Right lobe of liver (tissue), 6 donors: ENCODE data around the gene OR6B3. TPM values are rescaled to one million over a fixed set of nuclear protein-coding genes. Genes with fewer than 3 reads are reported as not detected.
A peak's percentile ranks its signal among the peaks of the same experiment; 100 is the strongest.

Experiments
- ATAC-seq, 4 donors: fragments of 200-7000 bp; cut with Tn5 transposase; one replicate each; pipeline ENCODE4 v1.9.1; 2020; ENCODE audit warnings: mild to moderate bottlenecking in 4 of 4, moderate library complexity in 4 of 4
- DNase-seq, 3 donors: peaks; one replicate each; pipeline ENCODE4 v3.0.0-alpha.2; 2020
- H3K27ac ChIP-seq, 3 donors: fragments of 200-600 bp; one replicate each; pipeline ENCODE4 v1.8.0; 2022
- H3K27me3 ChIP-seq, 2 donors: fragments of 200-600 bp; one replicate each; pipeline ENCODE4 v1.8.0; 2022
- H3K36me3 ChIP-seq, 4 donors: fragments of 200-600 bp; sonication (generic) in 1 of 4; one replicate each; pipeline versions ENCODE4 v1.5.1 to v1.8.0; 2017 to 2022; ENCODE audit warnings: control low read depth in 1 of 4
- H3K4me1 ChIP-seq, 4 donors: fragments of 200-600 bp; sonication (generic) in 1 of 4; one replicate each; pipeline versions ENCODE4 v1.5.1 to v1.8.0; 2017 to 2022; ENCODE audit warnings: control low read depth in 1 of 4
- H3K4me3 ChIP-seq, 3 donors: fragments of 200-600 bp; one replicate each; pipeline ENCODE4 v1.8.0; 2022
- H3K9me3 ChIP-seq, 4 donors: fragments of 200-600 bp; sonication (generic) in 1 of 4; one replicate each; pipeline versions ENCODE4 v1.5.1 to v1.8.0; 2017 to 2022; ENCODE audit warnings: control low read depth in 1 of 4
- CTCF ChIP-seq, 4 donors: fragments of 200-600 bp in 3 of 4; fragments of 450-650 bp in 1 of 4; IDR thresholded peaks; one replicate each; pipeline versions ENCODE4 v1.5.1 to v1.8.0; 2016 to 2022; ENCODE audit warnings: antibody characterized with exemption in 4 of 4, mild to moderate bottlenecking in 2 of 4
- POLR2A ChIP-seq: fragments of 450-650 bp; IDR thresholded peaks from one replicate; pipeline ENCODE4 v1.6.1; 2017; ENCODE audit warnings: antibody characterized with exemption, mild to moderate bottlenecking
- WGBS: methylation state at CpG from one replicate; pipeline ENCODE4 v1.1.6; 2018; ENCODE audit warnings: low coverage, low lambda C conversion rate; ENCODE audit not compliant: insufficient coverage; ENCODE audit errors: missing lambda C conversion rate; 5-methylcytosine and 5-hydroxymethylcytosine counted together
- intact Hi-C, 2 donors: fragments of 100-400 bp; cut with DNase I; formaldehyde crosslinking; loops; one replicate each; pipeline versions ENCODE4 v1.11.2 to v1.14.1; 2022
- long read RNA-seq: library from polyadenylated mRNA; unstranded; transcript quantifications from one replicate; pipeline ENCODE4 v2.0.0, GENCODE V29; 2019
- total RNA-seq, 6 experiments: library from RNA; depleted of rRNA in 2 of 6; stranded (reverse); fragments of >200 nt in 2 of 6; fragmentation: NEBNext Ultra II Directional in 3 of 6; extraction: Animal tissue kit (Norgen Biotek cat#: 25700) in 3 of 6; gene quantifications; one replicate each; pipeline versions ENCODE4 v1.1.0 to v1.2.4, GENCODE V29; 2016 to 2023
- donor health status: DM: no; HTN: yes; CAD: no.
- donor health status: DM: no; HTN: no; CAD: no.
- donor health status: DM: no; HTN: no; CAD: no.
- donor health status: DM: no; HTN: yes; CAD: no.
- donor health status: DM: no; HTN: yes; CAD: no.

The OR6B3 gene
- not detected for total RNA-seq
- long read RNA-seq, result 0 reads

- no peak for TF ChIP-seq POLR2A
- no peak for TF ChIP-seq CTCF (IDR thresholded peaks at IDR 0.05)
- DNase-seq (no peak), ATAC-seq (no peak)
- Histone ChIP-seq H3K36me3 (no peaks in the 10 kb centered on the region), H3K4me3 (no peak within 1 kb of the TSS), H3K4me1 (no peaks in the 10 kb centered on the region), H3K27ac (no peak within 1 kb of the TSS), H3K27me3 (no peaks in the 10 kb centered on the region), H3K9me3 (no peaks in the 10 kb centered on the region)
- WGBS, result 43% methylated on average over 23 of the region's 28 CpGs
- intact Hi-C loops, result no loop called here
Observed at GRCh38 chr2:240053173-240054155, at the start of gene OR6B3. Gene OR6B3 (minus strand): TSS chr2:240053521.

- no peak for TF ChIP-seq POLR2A
- 38% methylated on average over 2 of the region's 2 CpGs for WGBS
- intact Hi-C loops, result no loop called here
- DNase-seq (no peak), ATAC-seq (peak in 1 of 4 donors; percentile 44)
- Histone ChIP-seq H3K36me3 (no peaks in the 10 kb centered on the region), H3K4me3 (no peak overlapping the region), H3K27me3 (peaks cover 0 to 3% of the 10 kb centered on the region in 2 donors), H3K27ac (no peak overlapping the region), H3K4me1 (no peaks in the 10 kb centered on the region), H3K9me3 (no peaks in the 10 kb centered on the region)
Observed at GRCh38 chr2:240098349-240098748, 45.0 kb upstream of the OR6B3 start.

GRCh38 chr2:240095556-240096523, 42.5 kb upstream of the OR6B3 start:
- WGBS, result 0% methylated on average over 1 of the region's 43 CpGs
- ATAC-seq, result no peak
- no peak overlapping the region for H3K27ac ChIP-seq
- H3K36me3 ChIP-seq, result no peaks in the 10 kb centered on the region
- peaks cover 0 to 3% of the 10 kb centered on the region in 2 donors for H3K27me3 ChIP-seq
- no peaks in the 10 kb centered on the region for H3K9me3 ChIP-seq
- intact Hi-C loops, result no loop called here
- no peak for TF ChIP-seq POLR2A
- TF ChIP-seq CTCF (IDR thresholded peaks at IDR 0.05), result no peak
- H3K4me3 ChIP-seq, result no peak overlapping the region
- H3K4me1 ChIP-seq, result no peaks in the 10 kb centered on the region
- DNase-seq, result no peak

- DNase-seq, result no peak
- H3K27me3 ChIP-seq, result no peaks in the 10 kb centered on the region
- no peak overlapping the region for H3K27ac ChIP-seq
- no peak for ATAC-seq
- H3K36me3 ChIP-seq, result no peaks in the 10 kb centered on the region
- TF ChIP-seq POLR2A (no peak), CTCF (IDR thresholded peaks at IDR 0.05) (no peak)
- peaks cover 0 to 5% (median 0%) of the 10 kb centered on the region in 4 donors for H3K9me3 ChIP-seq
- WGBS, result 40% methylated on average over 5 of the region's 5 CpGs
- no peaks in the 10 kb centered on the region for H3K4me1 ChIP-seq
- intact Hi-C loops, result no loop called here
- H3K4me3 ChIP-seq, result no peak overlapping the region
Observed at GRCh38 chr2:240089306-240089705, 36.0 kb upstream of the OR6B3 start.
